Suprapubic skin (tissue), 4 donors: Measurements from ENCODE around the gene IZUMO1. TPM values are rescaled to one million over a fixed set of nuclear protein-coding genes. Genes with fewer than 3 reads are reported as not detected.

ENCODE experiments used
- DNase-seq, 2 donors: peaks; one replicate each; pipeline ENCODE4 v3.0.0-alpha.2; 2019; ENCODE audit warnings: low spot score in 2 of 2
- H3K27ac ChIP-seq: fragments of 200-600 bp; sonication (generic); one replicate; pipeline ENCODE4 v1.5.1; 2019
- H3K27me3 ChIP-seq: fragments of 200-600 bp; sonication (generic); one replicate; pipeline ENCODE4 v1.5.1; 2019
- H3K36me3 ChIP-seq: fragments of 200-600 bp; sonication (generic); one replicate; pipeline ENCODE4 v1.5.1; 2019
- H3K4me1 ChIP-seq: fragments of 200-600 bp; sonication (generic); one replicate; pipeline ENCODE4 v1.5.1; 2019
- H3K4me3 ChIP-seq: fragments of 200-600 bp; sonication (generic); one replicate; pipeline ENCODE4 v1.5.1; 2019; ENCODE audit warnings: mild to moderate bottlenecking
- H3K9me3 ChIP-seq: fragments of 200-600 bp; sonication (generic); one replicate; pipeline ENCODE4 v1.5.1; 2019
- EP300 ChIP-seq: sonication (generic); formaldehyde crosslinking; IDR thresholded peaks from one replicate; pipeline ENCODE4 v1.6.1; 2017; ENCODE audit warnings: antibody characterized with exemption
- POLR2A ChIP-seq, 2 donors: fragments of 450-650 bp; IDR thresholded peaks; one replicate each; pipeline ENCODE4 v1.6.1; 2017; ENCODE audit warnings: antibody characterized with exemption in 2 of 2, mild to moderate bottlenecking in 2 of 2, moderate library complexity in 2 of 2
- POLR2AphosphoS5 ChIP-seq, 3 donors: sonication (generic); formaldehyde crosslinking; IDR thresholded peaks; one replicate each; pipeline ENCODE4 v1.6.1; 2017; ENCODE audit warnings: antibody characterized with exemption in 3 of 3
- WGBS: methylation state at CpG from one replicate; pipeline ENCODE4 v1.1.5; 2018; 5-methylcytosine and 5-hydroxymethylcytosine counted together
- total RNA-seq, 4 donors: library from RNA; depleted of rRNA; stranded (reverse); fragments of >200 nt; gene quantifications; one replicate each; pipeline ENCODE4 v1.1.0, GENCODE V29; 2016
- TF ChIP-seq, protein P1 (sequence below), 2 donors: fragments of 200-600 bp in 1 of 2; fragments of 450-650 bp in 1 of 2; sonication (generic) in 1 of 2; IDR thresholded peaks; one replicate each; pipeline ENCODE4 v1.5.1; 2016 to 2019; ENCODE audit warnings: antibody characterized with exemption in 2 of 2, mild to moderate bottlenecking in 1 of 2, moderate library complexity in 1 of 2

IZUMO1 gene
- total RNA-seq, 4 donors from 2014 or later: 0.40 to 0.45 TPM; not detected in 2

DNA sequence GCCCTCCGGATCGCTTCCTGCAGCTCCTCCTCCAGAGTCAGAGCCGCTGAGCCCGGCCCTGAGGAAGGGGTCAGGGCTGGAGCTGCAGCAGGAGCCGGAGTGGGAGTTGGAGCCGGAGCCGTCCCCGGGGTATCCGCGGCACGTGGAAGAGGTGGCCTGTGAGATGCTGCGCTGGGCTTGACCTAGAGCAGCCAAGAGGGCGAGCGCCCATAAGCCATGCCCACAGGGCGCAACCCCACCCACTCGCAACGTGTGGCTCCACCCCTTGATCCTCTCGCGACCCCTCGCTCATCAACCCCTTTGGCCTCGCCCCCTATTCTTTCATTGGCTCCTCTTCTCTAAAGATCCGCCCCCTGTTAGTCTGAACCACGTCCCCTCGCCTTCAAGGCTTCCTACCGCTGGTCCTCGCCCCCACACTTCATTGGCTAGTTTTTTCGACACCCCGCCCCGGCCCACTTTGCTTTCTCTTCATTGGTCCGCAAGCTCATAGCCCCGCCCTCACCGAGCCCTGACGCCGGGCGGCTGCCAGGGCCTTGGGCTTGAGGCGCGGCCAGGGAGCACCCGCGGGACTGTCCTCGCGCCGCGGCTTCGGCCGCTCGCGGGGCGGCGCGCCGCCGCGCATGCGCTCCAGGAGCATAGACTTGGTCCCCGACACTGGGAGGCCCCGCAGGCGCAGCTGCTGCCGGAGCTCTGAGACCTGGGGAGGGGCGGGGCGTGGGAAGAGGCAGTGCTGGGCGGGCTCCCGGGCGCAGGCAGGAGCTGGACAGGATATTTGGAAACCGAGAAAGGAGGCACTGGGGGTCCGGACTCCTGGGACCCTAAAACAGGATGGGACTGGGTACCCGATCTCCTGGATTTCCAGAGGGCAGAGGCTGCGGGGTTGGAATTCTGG lies 32.6 kb downstream of the IZUMO1 start:
- DNase-seq: peak; percentile 99 to 100
- peak overlapping the region; percentile 66 for H3K27ac ChIP-seq
- no peaks in the 10 kb centered on the region for H3K36me3 ChIP-seq
- under 1% methylated on average over 37 of the region's 67 CpGs for WGBS
- H3K4me3 ChIP-seq: peak overlapping the region; percentile 56
- no peaks in the 10 kb centered on the region for H3K9me3 ChIP-seq
- peaks cover 40% of the 10 kb centered on the region for H3K4me1 ChIP-seq
- TF ChIP-seq POLR2A (IDR thresholded peaks at IDR 0.05) (no peak), EP300 (no peak), POLR2AphosphoS5 (IDR thresholded peaks at IDR 0.05) (no peak)
- TF ChIP-seq, protein P1, sequence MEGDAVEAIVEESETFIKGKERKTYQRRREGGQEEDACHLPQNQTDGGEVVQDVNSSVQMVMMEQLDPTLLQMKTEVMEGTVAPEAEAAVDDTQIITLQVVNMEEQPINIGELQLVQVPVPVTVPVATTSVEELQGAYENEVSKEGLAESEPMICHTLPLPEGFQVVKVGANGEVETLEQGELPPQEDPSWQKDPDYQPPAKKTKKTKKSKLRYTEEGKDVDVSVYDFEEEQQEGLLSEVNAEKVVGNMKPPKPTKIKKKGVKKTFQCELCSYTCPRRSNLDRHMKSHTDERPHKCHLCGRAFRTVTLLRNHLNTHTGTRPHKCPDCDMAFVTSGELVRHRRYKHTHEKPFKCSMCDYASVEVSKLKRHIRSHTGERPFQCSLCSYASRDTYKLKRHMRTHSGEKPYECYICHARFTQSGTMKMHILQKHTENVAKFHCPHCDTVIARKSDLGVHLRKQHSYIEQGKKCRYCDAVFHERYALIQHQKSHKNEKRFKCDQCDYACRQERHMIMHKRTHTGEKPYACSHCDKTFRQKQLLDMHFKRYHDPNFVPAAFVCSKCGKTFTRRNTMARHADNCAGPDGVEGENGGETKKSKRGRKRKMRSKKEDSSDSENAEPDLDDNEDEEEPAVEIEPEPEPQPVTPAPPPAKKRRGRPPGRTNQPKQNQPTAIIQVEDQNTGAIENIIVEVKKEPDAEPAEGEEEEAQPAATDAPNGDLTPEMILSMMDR (IDR thresholded peaks at IDR 0.05): no peak
- no peaks in the 10 kb centered on the region for H3K27me3 ChIP-seq

DNA sequence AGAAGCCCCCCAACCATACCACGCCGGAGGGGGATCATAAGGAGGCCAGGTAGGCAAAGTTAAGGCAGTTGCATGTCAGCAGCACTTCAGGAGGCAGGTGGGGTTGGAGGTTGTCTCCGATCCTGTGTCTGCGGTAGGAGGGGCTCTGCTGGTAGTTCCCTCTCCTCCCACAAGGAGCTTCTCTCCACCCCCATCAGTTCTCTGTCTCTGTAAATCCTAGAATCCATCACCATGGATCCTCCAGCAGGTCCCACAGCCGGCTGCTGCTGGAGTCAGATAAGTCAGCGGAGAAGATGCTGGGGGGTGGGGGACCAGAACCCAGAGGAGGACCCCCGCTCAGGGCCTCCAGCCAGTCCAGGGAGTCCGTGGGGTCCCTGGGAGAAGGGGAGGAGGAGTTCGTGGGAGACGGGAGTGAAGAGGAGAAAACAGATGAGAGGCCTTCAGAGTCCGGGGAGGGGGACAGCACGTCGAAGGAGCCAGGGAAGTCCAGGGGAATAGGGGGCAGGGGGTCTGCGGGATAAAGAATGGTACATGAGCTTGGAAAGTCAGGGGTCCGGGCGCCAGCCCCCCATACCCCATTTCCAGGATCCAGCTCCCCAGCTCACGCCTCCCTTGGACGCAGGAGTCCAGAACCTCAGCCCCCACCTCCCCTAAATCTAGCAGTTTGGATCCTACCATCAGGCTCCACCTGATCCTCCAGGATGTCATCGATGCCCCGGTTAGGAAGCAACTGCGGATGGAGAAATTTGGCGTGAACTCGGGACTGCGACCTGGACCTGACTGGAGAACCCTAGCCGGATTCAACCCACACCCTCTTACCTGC lies 33.5 kb downstream of the IZUMO1 start:
- Histone ChIP-seq H3K27ac (no peak overlapping the region), H3K36me3 (no peaks in the 10 kb centered on the region)
- WGBS: 33% methylated on average over 16 of the region's 25 CpGs

DNA sequence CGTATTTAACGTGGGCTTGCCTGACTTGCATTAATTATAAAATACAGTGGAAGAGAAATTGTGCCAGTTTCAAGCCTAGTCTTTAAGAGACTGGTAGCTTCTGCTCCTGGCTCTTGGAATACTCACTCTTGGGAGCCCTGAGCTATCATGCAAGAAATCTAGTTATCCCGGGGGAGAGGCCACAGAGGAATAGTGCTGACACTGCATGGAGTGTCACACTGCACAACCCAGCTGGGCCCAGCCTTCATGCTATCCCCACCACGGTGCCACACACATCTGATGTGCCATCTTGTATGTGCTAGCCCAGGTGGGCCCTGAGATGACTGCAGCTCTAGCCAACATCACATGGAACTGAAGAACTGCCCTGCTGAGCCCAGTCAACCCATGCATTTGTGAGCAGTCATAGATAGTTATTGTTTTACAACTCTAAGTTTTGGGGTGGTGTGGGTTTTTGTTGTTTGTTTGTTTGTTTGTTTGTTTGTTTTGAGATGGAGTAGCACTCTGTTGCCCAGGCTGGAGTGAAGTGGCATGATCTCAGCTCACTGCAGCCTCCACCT lies 35.5 kb downstream of the IZUMO1 start:
- Histone ChIP-seq H3K27ac (no peak overlapping the region), H3K9me3 (no peaks in the 10 kb centered on the region), H3K4me3 (no peak overlapping the region), H3K27me3 (no peaks in the 10 kb centered on the region), H3K36me3 (no peaks in the 10 kb centered on the region), H3K4me1 (peaks cover 30% of the 10 kb centered on the region)
- TF ChIP-seq, protein P1 (IDR thresholded peaks at IDR 0.05): no peak
- TF ChIP-seq EP300: no peak
- no peak for TF ChIP-seq POLR2A (IDR thresholded peaks at IDR 0.05)
- TF ChIP-seq POLR2AphosphoS5 (IDR thresholded peaks at IDR 0.05): no peak
- DNase-seq: no peak
- 89% methylated on average over 3 of the region's 4 CpGs for whole genome bisulfite sequencing

More for the DNA sequence above, 33.5 kb downstream of the IZUMO1 start:
- Histone ChIP-seq H3K4me1 (peaks cover 40% of the 10 kb centered on the region), H3K4me3 (peak overlapping the region; percentile 56), H3K27me3 (no peaks in the 10 kb centered on the region), H3K9me3 (no peaks in the 10 kb centered on the region)
- no peak for TF ChIP-seq POLR2A (IDR thresholded peaks at IDR 0.05)
- TF ChIP-seq EP300: no peak
- TF ChIP-seq POLR2AphosphoS5 (IDR thresholded peaks at IDR 0.05): no peak
- TF ChIP-seq, protein P1 (IDR thresholded peaks at IDR 0.05): no peak
- DNase-seq: no peak

DNA sequence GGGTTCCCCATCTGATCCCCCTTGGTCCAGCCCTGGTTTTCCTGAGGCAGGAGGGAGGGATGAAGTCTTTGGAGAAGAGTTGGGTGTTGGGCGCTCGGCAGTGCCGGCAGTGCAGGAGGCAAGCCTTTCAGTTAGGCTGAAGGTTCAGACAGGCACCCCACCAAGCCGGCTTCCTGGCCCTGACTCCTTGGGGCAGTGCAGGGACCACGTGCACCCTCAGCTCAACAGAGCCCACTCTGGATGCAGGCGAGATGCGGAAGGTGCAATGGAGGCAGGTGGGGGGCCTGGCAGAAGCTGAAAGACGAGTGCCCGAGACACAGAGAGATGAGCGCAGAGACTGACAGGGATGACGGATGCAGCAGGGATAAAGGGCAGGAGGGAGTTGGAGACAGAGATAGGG lies 38.2 kb downstream of the IZUMO1 start:
- 71% methylated on average over 10 of the region's 11 CpGs for WGBS
- Histone ChIP-seq H3K27ac (no peak overlapping the region), H3K36me3 (peaks cover 5% of the 10 kb centered on the region), H3K9me3 (no peaks in the 10 kb centered on the region), H3K4me3 (no peak overlapping the region), H3K27me3 (no peaks in the 10 kb centered on the region), H3K4me1 (peaks cover 7% of the 10 kb centered on the region)
- no peak for DNase-seq
- TF ChIP-seq POLR2A (IDR thresholded peaks at IDR 0.05) (no peak), POLR2AphosphoS5 (IDR thresholded peaks at IDR 0.05) (no peak), EP300 (no peak)
- TF ChIP-seq, protein P1 (IDR thresholded peaks at IDR 0.05): no peak
